AG08395 (cell line): ENCODE data around the gene TGM3.

Experiments used
- DNase-seq: peaks from one replicate; pipeline ENCODE4 v3.0.0; 2012; ENCODE audit warnings: mixed read lengths, low spot score

TGM3 gene

DNA sequence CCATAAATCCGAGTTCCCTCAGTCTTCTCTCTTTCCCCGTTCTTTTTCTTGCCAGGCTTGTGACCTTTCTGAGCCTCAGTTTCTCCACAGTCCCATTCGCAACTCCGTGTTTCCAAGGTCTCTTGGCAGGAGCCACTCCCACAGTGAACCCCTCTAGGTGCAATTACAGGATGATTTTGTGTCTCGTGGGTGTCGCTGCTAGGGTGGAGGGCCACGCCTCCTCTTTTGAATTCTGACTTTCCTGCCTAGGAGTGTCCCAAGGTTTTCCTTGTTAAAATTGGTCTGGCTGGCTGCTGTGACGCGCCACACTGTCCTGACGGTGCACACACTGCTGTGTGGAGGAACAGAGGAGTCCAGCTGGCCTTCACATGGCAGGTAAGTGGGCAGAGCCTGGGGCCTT lies 84.8 kb downstream of the TGM3 start, which contains the start of gene TGM6:
TSS of gene TGM6 (plus strand) at position 301 of the 400 bp plus-strand sequence. CDS start at position 369, 68 bp downstream.
- DNase-seq: no peak

DNA sequence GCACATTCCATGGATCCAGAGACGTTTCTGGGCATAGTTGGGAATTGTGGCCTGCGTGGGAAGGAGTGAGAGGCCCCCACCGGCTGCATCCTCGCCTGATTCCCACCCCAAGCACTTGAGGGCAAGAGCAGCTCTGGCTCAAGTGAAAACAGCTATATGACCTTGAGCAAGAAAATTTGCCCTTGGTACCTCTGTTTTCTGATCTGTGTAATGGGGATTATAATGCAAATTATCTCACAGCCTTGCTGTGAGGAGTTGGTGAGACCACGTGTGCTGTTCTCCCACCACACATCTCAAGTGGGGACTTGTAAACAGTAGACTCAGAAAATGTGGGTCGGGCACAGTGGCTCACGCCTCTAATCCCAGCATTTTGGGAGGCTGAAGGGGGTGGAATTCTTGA lies 85.5 kb downstream of the TGM3 start:
- no peak for DNase-seq

GRCh38 chr20:2382833-2383232 lies 87.0 kb downstream of the TGM3 start:
- DNase-seq: peak; percentile 18

DNA sequence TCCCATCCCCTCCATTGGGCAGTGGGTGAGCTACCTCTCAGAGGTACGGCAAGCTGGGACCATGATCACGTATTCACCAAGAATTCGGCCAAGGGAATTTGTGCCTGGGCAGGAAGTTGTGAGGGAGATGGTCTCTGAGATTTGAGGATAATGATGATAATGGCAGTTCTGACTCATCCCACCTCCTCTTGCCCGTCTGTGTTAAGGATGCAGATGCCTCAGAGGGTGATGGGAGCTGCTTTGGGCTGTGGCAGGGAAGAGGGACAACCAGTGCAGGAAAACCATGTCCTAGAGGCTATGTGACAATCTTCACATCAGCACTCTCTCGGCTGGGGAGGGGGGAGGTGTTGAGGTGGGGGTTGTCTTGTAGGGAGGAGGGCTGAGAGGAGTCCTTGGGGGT lies 89.2 kb downstream of the TGM3 start:
- DNase-seq: no peak

GRCh38 chr20:2385496-2385895 lies 89.7 kb downstream of the TGM3 start:
- DNase-seq: no peak

DNA sequence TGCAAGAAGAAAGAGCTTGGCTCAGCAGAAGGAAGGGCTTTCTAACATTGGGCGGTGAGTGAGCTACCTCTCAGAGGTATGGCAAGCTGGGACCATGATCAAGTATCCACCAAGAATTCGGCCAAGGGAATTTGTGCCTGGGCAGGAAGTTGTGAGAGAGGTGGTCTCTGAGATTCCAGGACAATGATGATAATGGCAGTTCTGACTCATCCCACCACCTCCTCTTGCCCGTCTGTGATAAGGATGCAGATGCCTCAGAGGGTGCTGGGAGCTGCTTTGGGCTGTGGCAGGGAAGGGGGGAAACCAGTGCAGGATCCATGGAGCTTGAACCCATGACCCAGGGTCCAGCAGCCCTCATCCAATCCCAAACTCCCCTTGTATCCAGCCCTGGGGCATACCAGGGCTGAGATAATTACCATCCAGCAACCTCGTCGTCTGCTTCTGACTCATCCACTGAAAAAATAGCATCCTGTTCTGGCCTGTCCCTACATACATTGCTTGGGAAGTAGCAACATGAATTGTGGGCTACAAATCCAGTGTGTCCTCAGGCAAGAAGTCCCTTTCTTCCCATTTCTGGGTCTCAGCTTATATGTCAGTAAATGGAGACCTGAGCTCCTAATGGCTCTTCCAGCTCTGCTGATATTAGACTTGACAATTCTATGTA lies 90.8 kb downstream of the TGM3 start:
- peak; percentile 53 for DNase-seq

- no peak for DNase-seq
These were observed 91.4 kb downstream of the TGM3 start for GRCh38 chr20:2387180-2387577.

DNA sequence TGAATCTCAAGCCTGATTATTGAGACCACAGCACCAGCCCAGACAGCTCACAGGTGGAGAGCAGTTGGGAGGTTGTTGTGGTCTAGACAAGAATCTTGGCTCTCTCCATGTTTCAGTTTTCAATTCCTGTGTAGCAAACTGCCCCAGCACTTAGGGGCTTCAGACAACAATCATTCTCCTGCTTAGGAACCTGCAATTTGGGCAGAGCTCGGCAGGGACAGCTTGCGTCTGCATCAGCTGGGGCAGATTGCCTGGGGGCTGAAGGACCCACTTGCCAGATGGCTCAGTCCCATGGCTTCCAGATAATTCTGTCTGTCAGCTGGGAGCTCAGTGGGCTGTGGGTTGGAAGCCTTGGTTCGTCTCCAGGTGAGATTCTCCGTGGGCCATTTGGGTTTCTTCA lies 91.8 kb downstream of the TGM3 start:
- no peak for DNase-seq
